ENCODE data around the gene OR2M5.

OR2M5 gene

DNA sequence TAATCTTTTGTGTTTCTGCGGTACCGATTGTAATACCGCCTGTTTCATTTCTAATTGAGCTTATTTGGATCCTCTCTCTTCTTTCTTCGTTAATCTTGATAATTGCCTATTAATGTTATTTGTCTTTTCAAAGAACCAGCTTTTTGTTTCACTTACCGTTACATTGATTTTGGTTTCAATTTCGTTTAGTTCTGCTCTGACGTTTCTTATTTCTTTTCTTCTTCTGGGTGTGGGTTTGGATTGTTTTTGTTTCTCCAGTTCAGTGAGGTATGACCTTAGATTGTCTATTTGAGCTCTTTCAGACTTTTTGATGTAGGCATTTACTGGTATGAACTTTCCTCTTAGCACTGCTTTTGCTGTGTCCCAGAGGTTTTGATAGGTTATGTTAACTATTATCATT, 39.0 kb downstream of the OR2M5 start:
- peaks cover 6% of the 10 kb centered on the region for H3K27me3 Mint-ChIP-seq
- DNase-seq: no peak
- no peaks in the 10 kb centered on the region for H3K4me1 Mint-ChIP-seq (ENCODE audit: low read depth)
- no peaks in the 10 kb centered on the region for H3K36me3 Mint-ChIP-seq (ENCODE audit: low read depth)
- no peak overlapping the region for H3K27ac Mint-ChIP-seq
- H3K9me3 Mint-ChIP-seq: no peaks in the 10 kb centered on the region
- H3K4me3 Mint-ChIP-seq: no peak overlapping the region

DNA sequence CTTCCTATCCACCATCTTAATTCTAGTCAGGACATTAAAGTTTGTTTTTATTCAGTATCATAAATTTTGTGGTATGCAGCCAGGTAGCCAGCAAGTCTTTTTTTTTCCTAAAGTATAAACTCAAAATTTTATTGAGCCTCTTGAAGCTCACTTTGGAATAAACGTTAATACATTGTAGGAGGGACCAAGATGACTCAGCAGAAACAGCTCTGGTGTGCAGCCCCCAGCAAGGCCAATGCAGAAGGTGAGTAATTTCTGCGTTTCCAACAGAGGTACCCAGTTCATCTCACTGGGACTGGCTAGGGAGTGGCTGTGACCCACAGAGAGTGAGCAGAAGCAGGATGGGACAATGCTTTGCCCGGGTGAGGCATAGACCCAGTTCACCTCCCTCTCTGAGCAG, 42.4 kb downstream of the OR2M5 start:
- no peak overlapping the region for H3K27ac Mint-ChIP-seq
- H3K4me3 Mint-ChIP-seq: no peak overlapping the region
- no peaks in the 10 kb centered on the region for H3K36me3 Mint-ChIP-seq (ENCODE audit: low read depth)
- no peak for DNase-seq
- H3K4me1 Mint-ChIP-seq (ENCODE audit: low read depth): no peaks in the 10 kb centered on the region
- peaks cover 6% of the 10 kb centered on the region for H3K27me3 Mint-ChIP-seq
- peaks cover 3% of the 10 kb centered on the region for H3K9me3 Mint-ChIP-seq

DNA sequence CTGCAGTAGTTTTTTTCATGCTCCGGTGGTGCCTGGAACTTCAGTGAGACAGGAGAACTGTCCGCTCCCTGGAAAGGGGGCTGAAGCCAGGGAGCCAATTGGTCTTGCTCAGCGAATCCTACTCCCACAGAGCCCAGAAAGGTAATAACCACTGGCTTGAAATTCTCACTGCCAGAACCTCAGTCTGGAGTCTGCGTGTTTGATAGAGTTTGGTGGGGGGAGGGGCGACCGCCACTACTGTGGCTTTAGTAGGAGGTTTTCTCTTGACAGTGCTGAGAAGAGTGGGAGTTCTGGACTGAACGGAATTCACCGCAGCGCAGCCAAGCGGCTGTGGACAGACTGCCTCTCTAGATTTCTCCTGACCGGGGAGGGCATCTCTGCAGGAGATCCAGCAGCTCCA, 44.1 kb downstream of the OR2M5 start:
- no peaks in the 10 kb centered on the region for H3K36me3 Mint-ChIP-seq (ENCODE audit: low read depth)
- H3K27me3 Mint-ChIP-seq: peaks cover 6% of the 10 kb centered on the region
- H3K27ac Mint-ChIP-seq: no peak overlapping the region
- H3K4me1 Mint-ChIP-seq (ENCODE audit: low read depth): no peaks in the 10 kb centered on the region
- H3K4me3 Mint-ChIP-seq: no peak overlapping the region
- DNase-seq: no peak
- H3K9me3 Mint-ChIP-seq: peaks cover 11% of the 10 kb centered on the region

DNA sequence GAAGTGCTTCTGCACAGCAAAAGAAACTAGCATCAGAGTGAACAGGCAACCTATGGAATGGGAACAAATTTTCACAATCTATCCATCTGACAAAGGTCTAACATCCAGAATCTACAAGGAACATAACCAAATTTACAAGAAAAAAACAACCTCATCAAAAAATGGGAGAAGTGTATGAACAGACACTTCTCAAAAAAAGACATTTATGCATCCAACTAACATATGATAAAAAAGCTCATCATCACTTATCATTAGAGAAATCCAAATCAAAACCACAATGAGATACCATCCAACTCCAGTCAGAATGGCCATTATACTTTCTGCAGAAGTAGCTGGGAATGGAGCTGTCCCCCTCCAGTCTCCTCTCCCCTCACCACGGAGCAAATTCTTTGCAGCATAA, 49.2 kb downstream of the OR2M5 start:
- Mint-ChIP-seq H3K4me1 (ENCODE audit: low read depth) (no peaks in the 10 kb centered on the region), H3K27me3 (no peaks in the 10 kb centered on the region), H3K9me3 (peaks cover 17% of the 10 kb centered on the region), H3K4me3 (no peak overlapping the region), H3K36me3 (ENCODE audit: low read depth) (no peaks in the 10 kb centered on the region), H3K27ac (no peak overlapping the region)
- no peak for DNase-seq
